Measurements from ENCODE around the gene ASPG. TPM values are rescaled to one million over a fixed set of nuclear protein-coding genes. Genes with fewer than 3 reads are reported as not detected.

ASPG gene
- polyA plus RNA-seq, 3 donors, result 0.01 TPM; not detected in 2

DNA sequence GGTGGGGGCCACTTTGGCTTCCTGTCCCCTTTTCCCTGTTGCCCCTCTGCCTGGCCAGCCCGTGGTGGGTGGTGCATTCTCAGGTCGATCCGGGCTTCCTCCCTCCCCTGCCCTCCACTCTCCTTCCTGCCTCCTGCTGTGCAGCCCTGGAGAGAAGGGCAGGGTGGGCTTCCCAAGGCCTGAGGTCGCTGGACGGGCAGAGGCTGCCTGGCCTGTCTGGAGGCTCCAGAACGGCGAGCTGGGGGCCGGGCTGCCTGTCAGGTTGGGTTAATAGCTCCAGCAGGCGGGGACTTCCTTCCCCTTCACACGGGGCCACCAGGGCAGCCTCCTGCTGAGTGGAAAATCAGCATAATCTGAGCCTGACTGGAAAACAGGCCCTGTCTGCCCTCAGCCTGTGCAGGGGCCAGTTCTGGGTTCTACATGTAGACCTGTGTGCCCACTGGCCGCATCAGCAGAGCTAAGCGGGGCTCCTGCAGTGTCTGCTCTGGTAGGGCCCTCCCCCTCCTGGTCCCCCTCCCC is 64.2 kb downstream of the ASPG start:
- Histone ChIP-seq H4K20me1 (ENCODE audit: insufficient read depth, low read length) (no peaks in the 10 kb centered on the region), H3K4me1 (ENCODE audit: control insufficient read depth in 1 of 2, insufficient read depth in 2 of 2, low read length in 2 of 2) (no peaks in the 10 kb centered on the region), H3K27ac (ENCODE audit: low read depth in 1 of 2, low read length in 2 of 2) (no peak overlapping the region), H3K4me2 (replicated peaks; ENCODE audit: extremely low read depth, low read length, poor library complexity, severe bottlenecking) (no peak overlapping the region), H3K4me3 (replicated peaks in 1 of 3; ENCODE audit: low read depth in 2 of 3, low read length in 3 of 3) (no peak overlapping the region), H3K36me3 (replicated peaks in 1 of 2; ENCODE audit: control insufficient read depth in 1 of 2, insufficient read depth in 2 of 2, low read length in 2 of 2) (no peaks in the 10 kb centered on the region), H2AFZ (ENCODE audit: insufficient read depth, low read depth, low read length, poor library complexity, severe bottlenecking) (no peak overlapping the region), H3K9ac (ENCODE audit: insufficient read depth, low read length, poor library complexity, severe bottlenecking) (no peak overlapping the region), H3K79me2 (ENCODE audit: insufficient read depth, low read length) (no peaks in the 10 kb centered on the region), H3K9me3 (replicated peaks in 1 of 2; ENCODE audit: control insufficient read depth in 1 of 2, insufficient read depth in 1 of 2, low read length in 2 of 2) (no peaks in the 10 kb centered on the region), H3K27me3 (ENCODE audit: control insufficient read depth in 2 of 2, insufficient read depth in 2 of 2, low read length in 2 of 2) (no peaks in the 10 kb centered on the region)
- no peak overlapping the region for H3K4me3 Mint-ChIP-seq
- peaks cover 0 to 1% (median 0%) of the 10 kb centered on the region in 7 donors for H3K9me3 Mint-ChIP-seq
- peaks cover 1 to 4% (median 3%) of the 10 kb centered on the region in 3 donors for H3K27me3 Mint-ChIP-seq (ENCODE audit: low read depth in 3 of 3)
- H3K27ac Mint-ChIP-seq, result no peak overlapping the region
- intact Hi-C loops (cut with micrococcal nuclease), result no loop called here
- WGBS (ENCODE audit: insufficient coverage), result 2% methylated on average over 7 of the region's 12 CpGs
- H3K36me3 Mint-ChIP-seq, result no peaks in the 10 kb centered on the region
- no peak for DNase-seq
- no peak for TF ChIP-seq CTCF (IDR thresholded peaks at IDR 0.05)
- no peaks in the 10 kb centered on the region for H3K4me1 Mint-ChIP-seq

DNA sequence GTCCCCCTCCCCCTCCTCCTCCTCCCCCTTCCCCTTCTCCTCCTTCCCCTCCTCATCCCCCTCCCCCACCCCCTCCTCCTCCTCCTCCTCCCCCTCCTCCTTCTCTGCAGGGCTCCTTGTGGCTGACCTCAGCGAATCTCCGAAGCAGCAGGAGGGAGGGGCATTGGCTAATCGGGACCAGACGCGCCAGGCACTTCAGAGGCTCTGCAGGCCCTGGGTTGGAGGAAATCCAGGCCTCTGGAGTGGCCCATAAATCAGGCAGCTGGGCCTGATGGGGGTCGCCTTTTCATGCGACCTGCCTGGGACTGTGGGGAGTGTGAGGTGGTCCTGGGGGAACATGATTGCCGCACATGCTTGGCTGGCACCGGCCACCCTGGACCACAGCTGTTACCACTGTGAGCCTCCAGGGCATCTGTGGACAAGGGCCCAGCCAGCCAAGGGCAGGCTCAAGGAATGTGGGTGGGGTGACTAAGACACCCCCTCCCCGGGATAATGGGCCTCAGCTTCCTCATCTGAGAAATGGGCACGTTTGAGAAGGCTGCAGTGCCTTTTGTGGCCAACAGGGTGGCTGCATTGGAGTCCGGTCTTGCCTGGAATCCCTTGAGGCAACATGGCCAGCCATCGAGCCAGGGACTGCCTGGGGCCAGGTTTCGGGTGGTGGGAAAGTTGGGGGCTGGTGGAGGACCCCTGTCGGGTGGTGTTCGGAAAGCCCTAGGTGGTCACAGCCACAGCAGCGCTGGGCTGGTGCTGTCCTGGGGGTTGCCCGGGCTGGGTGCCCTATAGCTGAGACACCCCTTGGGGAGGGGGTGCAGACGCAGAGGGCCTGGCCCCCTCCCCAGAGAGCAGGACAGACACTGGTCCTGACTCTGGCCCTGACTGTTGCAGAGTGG is 64.9 kb downstream of the ASPG start:
- peaks cover 0 to 1% (median 0%) of the 10 kb centered on the region in 7 donors for H3K9me3 Mint-ChIP-seq
- intact Hi-C loops (cut with micrococcal nuclease), result no loop called here
- 43% methylated on average over 18 of the region's 19 CpGs for WGBS (ENCODE audit: insufficient coverage)
- peak; percentile 12 for TF ChIP-seq CTCF (IDR thresholded peaks at IDR 0.05)
- Histone ChIP-seq H2AFZ (ENCODE audit: insufficient read depth, low read depth, low read length, poor library complexity, severe bottlenecking) (no peak overlapping the region), H3K9ac (ENCODE audit: insufficient read depth, low read length, poor library complexity, severe bottlenecking) (no peak overlapping the region), H3K4me3 (replicated peaks in 1 of 3; ENCODE audit: low read depth in 2 of 3, low read length in 3 of 3) (no peak overlapping the region), H3K4me1 (ENCODE audit: control insufficient read depth in 1 of 2, insufficient read depth in 2 of 2, low read length in 2 of 2) (no peaks in the 10 kb centered on the region), H3K27me3 (ENCODE audit: control insufficient read depth in 2 of 2, insufficient read depth in 2 of 2, low read length in 2 of 2) (no peaks in the 10 kb centered on the region), H3K36me3 (replicated peaks in 1 of 2; ENCODE audit: control insufficient read depth in 1 of 2, insufficient read depth in 2 of 2, low read length in 2 of 2) (no peaks in the 10 kb centered on the region), H4K20me1 (ENCODE audit: insufficient read depth, low read length) (no peaks in the 10 kb centered on the region), H3K9me3 (replicated peaks in 1 of 2; ENCODE audit: control insufficient read depth in 1 of 2, insufficient read depth in 1 of 2, low read length in 2 of 2) (no peaks in the 10 kb centered on the region), H3K4me2 (replicated peaks; ENCODE audit: extremely low read depth, low read length, poor library complexity, severe bottlenecking) (no peak overlapping the region), H3K27ac (ENCODE audit: low read depth in 1 of 2, low read length in 2 of 2) (no peak overlapping the region), H3K79me2 (ENCODE audit: insufficient read depth, low read length) (no peaks in the 10 kb centered on the region)
- no peaks in the 10 kb centered on the region for H3K4me1 Mint-ChIP-seq
- peaks cover 0 to 4% (median 3%) of the 10 kb centered on the region in 3 donors for H3K27me3 Mint-ChIP-seq (ENCODE audit: low read depth in 3 of 3)
- DNase-seq, result no peak
- no peak overlapping the region for H3K27ac Mint-ChIP-seq
- no peak overlapping the region for H3K4me3 Mint-ChIP-seq
- H3K36me3 Mint-ChIP-seq, result no peaks in the 10 kb centered on the region

Measured in CD14-positive monocyte (primary cell).